Measurements from ENCODE around the gene STK4. TPM values are rescaled to one million over a fixed set of nuclear protein-coding genes. Genes with fewer than 3 reads are reported as not detected.

Gene STK4
- total RNA-seq, 1 experiment from 2014 or later, result 41.2 TPM

DNA sequence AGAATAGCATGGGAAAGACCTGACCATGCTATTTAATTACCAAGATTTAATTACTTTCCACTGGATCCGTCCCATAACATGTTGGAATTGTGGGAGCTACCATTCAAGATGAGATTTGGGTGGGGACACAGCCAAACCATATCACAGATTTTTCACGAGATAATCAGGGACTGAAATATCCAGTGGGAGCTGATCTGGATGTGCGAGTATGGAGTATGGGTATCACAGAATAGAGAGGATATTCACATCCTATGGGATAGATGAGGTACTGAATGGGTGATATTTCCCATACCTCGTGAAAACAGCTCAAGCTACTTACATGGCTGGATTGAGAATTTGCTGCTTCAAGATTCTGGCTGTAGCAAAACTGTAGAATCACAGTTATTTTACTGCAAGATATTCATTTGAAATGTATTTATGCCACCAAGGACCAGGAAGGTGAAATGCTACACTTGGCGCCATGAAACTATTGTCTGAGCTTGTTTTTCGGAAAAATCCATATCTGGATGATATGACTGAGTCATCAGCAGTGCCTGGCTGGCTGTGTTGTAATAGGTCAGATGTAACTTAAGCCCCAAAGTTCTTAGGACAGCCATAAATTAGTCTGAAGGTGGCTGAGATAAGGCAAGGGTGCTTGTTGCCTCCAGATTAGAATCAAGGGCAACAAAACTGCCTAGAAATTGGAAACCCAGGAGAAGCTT lies 104.8 kb downstream of the STK4 start:
- POLR2A ChIA-PET, result no interaction called here
- ATAC-seq, result no peak

DNA sequence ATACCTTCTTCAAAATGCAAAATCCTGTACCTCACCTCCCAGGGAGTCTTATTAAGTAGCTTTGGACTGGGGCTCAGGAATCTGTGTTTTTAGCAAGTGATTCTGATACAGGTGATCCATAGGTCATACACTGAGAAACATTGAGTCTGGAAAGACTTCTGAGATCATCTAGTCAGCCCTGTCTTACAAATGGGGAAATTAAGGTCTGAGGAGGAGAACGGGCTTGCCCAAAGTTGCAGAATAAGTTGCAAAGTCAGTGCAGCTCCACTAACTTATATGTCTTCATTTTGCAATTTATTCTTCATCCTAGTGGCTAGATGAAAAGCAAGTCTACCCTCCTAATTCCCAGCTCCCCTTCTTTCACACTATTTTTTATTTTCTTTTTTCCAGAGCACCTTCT lies 105.8 kb downstream of the STK4 start:
- Mint-ChIP-seq H3K27me3 (ENCODE audit: low read depth) (no peaks in the 10 kb centered on the region), H3K36me3 (peaks cover 4% of the 10 kb centered on the region; the same call in 1 of the 2 replicates), H3K9me3 (no peaks in the 10 kb centered on the region), H3K4me1 (peaks cover 14% of the 10 kb centered on the region), H3K4me3 (no peak overlapping the region), H3K27ac (no peak overlapping the region; the same call in 1 of the 2 replicates)
- no peak for DNase-seq (ENCODE audit: low spot score)
- CTCF ChIA-PET, result interaction anchor here (0.7 to 1.8 kb wide), 5 partner anchors 23 to 221 kb away, joined by 3 to 7 read pairs (median 5); no protein-coding TSS in a partner anchor
- no peak for ATAC-seq
- POLR2A ChIA-PET, result no interaction called here
- TF ChIP-seq ESRRA (CRISPR knock-in tag; IDR thresholded peaks at IDR 0.05; ENCODE audit: borderline replicate concordance) (no peak), ZNF138 (CRISPR knock-in tag; conservative IDR thresholded peaks at IDR 0.05) (no peak), MXD4 (CRISPR knock-in tag; IDR thresholded peaks at IDR 0.05; ENCODE audit: borderline replicate concordance) (no peak), NR3C1 (CRISPR knock-in tag; conservative IDR thresholded peaks at IDR 0.05; ENCODE audit: low read depth) (no peak), RORB (CRISPR knock-in tag; IDR thresholded peaks at IDR 0.05) (no peak), RELA (CRISPR knock-in tag; IDR thresholded peaks at IDR 0.05; ENCODE audit: borderline replicate concordance) (no peak), FOXP1 (CRISPR knock-in tag; IDR thresholded peaks at IDR 0.05; ENCODE audit: borderline replicate concordance) (no peak), ZNF317 (CRISPR knock-in tag; IDR thresholded peaks at IDR 0.05; ENCODE audit: borderline replicate concordance, low read depth) (no peak), NFATC4 (CRISPR knock-in tag; IDR thresholded peaks at IDR 0.05) (no peak)
- TF ChIP-seq, protein P1, sequence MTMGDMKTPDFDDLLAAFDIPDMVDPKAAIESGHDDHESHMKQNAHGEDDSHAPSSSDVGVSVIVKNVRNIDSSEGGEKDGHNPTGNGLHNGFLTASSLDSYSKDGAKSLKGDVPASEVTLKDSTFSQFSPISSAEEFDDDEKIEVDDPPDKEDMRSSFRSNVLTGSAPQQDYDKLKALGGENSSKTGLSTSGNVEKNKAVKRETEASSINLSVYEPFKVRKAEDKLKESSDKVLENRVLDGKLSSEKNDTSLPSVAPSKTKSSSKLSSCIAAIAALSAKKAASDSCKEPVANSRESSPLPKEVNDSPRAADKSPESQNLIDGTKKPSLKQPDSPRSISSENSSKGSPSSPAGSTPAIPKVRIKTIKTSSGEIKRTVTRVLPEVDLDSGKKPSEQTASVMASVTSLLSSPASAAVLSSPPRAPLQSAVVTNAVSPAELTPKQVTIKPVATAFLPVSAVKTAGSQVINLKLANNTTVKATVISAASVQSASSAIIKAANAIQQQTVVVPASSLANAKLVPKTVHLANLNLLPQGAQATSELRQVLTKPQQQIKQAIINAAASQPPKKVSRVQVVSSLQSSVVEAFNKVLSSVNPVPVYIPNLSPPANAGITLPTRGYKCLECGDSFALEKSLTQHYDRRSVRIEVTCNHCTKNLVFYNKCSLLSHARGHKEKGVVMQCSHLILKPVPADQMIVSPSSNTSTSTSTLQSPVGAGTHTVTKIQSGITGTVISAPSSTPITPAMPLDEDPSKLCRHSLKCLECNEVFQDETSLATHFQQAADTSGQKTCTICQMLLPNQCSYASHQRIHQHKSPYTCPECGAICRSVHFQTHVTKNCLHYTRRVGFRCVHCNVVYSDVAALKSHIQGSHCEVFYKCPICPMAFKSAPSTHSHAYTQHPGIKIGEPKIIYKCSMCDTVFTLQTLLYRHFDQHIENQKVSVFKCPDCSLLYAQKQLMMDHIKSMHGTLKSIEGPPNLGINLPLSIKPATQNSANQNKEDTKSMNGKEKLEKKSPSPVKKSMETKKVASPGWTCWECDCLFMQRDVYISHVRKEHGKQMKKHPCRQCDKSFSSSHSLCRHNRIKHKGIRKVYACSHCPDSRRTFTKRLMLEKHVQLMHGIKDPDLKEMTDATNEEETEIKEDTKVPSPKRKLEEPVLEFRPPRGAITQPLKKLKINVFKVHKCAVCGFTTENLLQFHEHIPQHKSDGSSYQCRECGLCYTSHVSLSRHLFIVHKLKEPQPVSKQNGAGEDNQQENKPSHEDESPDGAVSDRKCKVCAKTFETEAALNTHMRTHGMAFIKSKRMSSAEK (CRISPR knock-in tag; IDR thresholded peaks at IDR 0.05; ENCODE audit: borderline replicate concordance), result no peak

More for the DNA sequence above, 104.8 kb downstream of the STK4 start:
- H3K4me1 Mint-ChIP-seq, result peaks cover 4% of the 10 kb centered on the region
- H3K27ac Mint-ChIP-seq, result no peak overlapping the region
- H3K9me3 Mint-ChIP-seq, result no peaks in the 10 kb centered on the region
- H3K4me3 Mint-ChIP-seq, result no peak overlapping the region
- CTCF ChIA-PET, result interaction anchor here (0.6 to 1.8 kb wide), 7 partner anchors 15 to 1166 kb away, joined by 3 to 8 read pairs (median 5); no protein-coding TSS in a partner anchor
- peaks cover 4% of the 10 kb centered on the region; the same call in 1 of the 2 replicates for H3K36me3 Mint-ChIP-seq
- TF ChIP-seq, protein P2, sequence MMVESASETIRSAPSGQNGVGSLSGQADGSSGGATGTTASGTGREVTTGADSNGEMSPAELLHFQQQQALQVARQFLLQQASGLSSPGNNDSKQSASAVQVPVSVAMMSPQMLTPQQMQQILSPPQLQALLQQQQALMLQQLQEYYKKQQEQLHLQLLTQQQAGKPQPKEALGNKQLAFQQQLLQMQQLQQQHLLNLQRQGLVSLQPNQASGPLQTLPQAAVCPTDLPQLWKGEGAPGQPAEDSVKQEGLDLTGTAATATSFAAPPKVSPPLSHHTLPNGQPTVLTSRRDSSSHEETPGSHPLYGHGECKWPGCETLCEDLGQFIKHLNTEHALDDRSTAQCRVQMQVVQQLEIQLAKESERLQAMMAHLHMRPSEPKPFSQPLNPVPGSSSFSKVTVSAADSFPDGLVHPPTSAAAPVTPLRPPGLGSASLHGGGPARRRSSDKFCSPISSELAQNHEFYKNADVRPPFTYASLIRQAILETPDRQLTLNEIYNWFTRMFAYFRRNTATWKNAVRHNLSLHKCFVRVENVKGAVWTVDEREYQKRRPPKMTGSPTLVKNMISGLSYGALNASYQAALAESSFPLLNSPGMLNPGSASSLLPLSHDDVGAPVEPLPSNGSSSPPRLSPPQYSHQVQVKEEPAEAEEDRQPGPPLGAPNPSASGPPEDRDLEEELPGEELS (CRISPR knock-in tag; IDR thresholded peaks at IDR 0.05), result no peak
- TF ChIP-seq, protein P3, sequence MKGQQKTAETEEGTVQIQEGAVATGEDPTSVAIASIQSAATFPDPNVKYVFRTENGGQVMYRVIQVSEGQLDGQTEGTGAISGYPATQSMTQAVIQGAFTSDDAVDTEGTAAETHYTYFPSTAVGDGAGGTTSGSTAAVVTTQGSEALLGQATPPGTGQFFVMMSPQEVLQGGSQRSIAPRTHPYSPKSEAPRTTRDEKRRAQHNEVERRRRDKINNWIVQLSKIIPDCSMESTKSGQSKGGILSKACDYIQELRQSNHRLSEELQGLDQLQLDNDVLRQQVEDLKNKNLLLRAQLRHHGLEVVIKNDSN (CRISPR knock-in tag; IDR thresholded peaks at IDR 0.05), result no peak
- TF ChIP-seq, protein P4, sequence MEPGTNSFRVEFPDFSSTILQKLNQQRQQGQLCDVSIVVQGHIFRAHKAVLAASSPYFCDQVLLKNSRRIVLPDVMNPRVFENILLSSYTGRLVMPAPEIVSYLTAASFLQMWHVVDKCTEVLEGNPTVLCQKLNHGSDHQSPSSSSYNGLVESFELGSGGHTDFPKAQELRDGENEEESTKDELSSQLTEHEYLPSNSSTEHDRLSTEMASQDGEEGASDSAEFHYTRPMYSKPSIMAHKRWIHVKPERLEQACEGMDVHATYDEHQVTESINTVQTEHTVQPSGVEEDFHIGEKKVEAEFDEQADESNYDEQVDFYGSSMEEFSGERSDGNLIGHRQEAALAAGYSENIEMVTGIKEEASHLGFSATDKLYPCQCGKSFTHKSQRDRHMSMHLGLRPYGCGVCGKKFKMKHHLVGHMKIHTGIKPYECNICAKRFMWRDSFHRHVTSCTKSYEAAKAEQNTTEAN (CRISPR knock-in tag; IDR thresholded peaks at IDR 0.05), result no peak
- TF ChIP-seq ETV6 (CRISPR knock-in tag; IDR thresholded peaks at IDR 0.05) (no peak), KAT7 (CRISPR knock-in tag; IDR thresholded peaks at IDR 0.05; ENCODE audit: borderline replicate concordance) (no peak), SMAD4 (CRISPR knock-in tag; IDR thresholded peaks at IDR 0.05) (no peak), ZBTB21 (CRISPR knock-in tag; IDR thresholded peaks at IDR 0.05; ENCODE audit: borderline replicate concordance) (no peak), MYBL2 (CRISPR knock-in tag; IDR thresholded peaks at IDR 0.05) (no peak), ZNF219 (CRISPR knock-in tag; IDR thresholded peaks at IDR 0.05; ENCODE audit: borderline replicate concordance) (no peak), ZNF671 (CRISPR knock-in tag; IDR thresholded peaks at IDR 0.05) (no peak), ZNF263 (CRISPR knock-in tag; IDR thresholded peaks at IDR 0.05; ENCODE audit: low read depth) (no peak), ZNF232 (CRISPR knock-in tag; IDR thresholded peaks at IDR 0.05) (no peak), TCF7 (CRISPR knock-in tag; IDR thresholded peaks at IDR 0.05; ENCODE audit: low read depth) (no peak), FOXK1 (CRISPR knock-in tag; IDR thresholded peaks at IDR 0.05) (no peak), NR2C2 (CRISPR knock-in tag; IDR thresholded peaks at IDR 0.05) (no peak)
- TF ChIP-seq, protein P5, sequence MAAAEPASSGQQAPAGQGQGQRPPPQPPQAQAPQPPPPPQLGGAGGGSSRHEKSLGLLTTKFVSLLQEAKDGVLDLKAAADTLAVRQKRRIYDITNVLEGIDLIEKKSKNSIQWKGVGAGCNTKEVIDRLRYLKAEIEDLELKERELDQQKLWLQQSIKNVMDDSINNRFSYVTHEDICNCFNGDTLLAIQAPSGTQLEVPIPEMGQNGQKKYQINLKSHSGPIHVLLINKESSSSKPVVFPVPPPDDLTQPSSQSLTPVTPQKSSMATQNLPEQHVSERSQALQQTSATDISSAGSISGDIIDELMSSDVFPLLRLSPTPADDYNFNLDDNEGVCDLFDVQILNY (CRISPR knock-in tag; IDR thresholded peaks at IDR 0.05), result no peak
- TF ChIP-seq, protein P6, sequence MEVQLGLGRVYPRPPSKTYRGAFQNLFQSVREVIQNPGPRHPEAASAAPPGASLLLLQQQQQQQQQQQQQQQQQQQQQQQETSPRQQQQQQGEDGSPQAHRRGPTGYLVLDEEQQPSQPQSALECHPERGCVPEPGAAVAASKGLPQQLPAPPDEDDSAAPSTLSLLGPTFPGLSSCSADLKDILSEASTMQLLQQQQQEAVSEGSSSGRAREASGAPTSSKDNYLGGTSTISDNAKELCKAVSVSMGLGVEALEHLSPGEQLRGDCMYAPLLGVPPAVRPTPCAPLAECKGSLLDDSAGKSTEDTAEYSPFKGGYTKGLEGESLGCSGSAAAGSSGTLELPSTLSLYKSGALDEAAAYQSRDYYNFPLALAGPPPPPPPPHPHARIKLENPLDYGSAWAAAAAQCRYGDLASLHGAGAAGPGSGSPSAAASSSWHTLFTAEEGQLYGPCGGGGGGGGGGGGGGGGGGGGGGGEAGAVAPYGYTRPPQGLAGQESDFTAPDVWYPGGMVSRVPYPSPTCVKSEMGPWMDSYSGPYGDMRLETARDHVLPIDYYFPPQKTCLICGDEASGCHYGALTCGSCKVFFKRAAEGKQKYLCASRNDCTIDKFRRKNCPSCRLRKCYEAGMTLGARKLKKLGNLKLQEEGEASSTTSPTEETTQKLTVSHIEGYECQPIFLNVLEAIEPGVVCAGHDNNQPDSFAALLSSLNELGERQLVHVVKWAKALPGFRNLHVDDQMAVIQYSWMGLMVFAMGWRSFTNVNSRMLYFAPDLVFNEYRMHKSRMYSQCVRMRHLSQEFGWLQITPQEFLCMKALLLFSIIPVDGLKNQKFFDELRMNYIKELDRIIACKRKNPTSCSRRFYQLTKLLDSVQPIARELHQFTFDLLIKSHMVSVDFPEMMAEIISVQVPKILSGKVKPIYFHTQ (CRISPR knock-in tag; IDR thresholded peaks at IDR 0.05), result no peak
- DNase-seq (ENCODE audit: low spot score), result no peak
- no peaks in the 10 kb centered on the region for H3K27me3 Mint-ChIP-seq (ENCODE audit: low read depth)
